ENCODE data around the gene DNAH6.

DNAH6 gene

GRCh38 chr2:84694088-84694622 is 177.9 kb downstream of the DNAH6 start:
- no peak for DNase-seq

- DNase-seq = no peak
Observed at GRCh38 chr2:84697895-84698294, 181.6 kb downstream of the DNAH6 start.

GRCh38 chr2:84700006-84700405 is 183.7 kb downstream of the DNAH6 start:
- DNase-seq = no peak

- no peak for DNase-seq
Observed at GRCh38 chr2:84701880-84702279, 185.6 kb downstream of the DNAH6 start.

- no peak for DNase-seq
Observed at GRCh38 chr2:84702941-84703340, 186.6 kb downstream of the DNAH6 start.

GRCh38 chr2:84703831-84704230 is 187.5 kb downstream of the DNAH6 start:
- no peak for DNase-seq

- no peak for DNase-seq
Observed at GRCh38 chr2:84704505-84705244, 188.4 kb downstream of the DNAH6 start.

- no peak for DNase-seq
Observed at GRCh38 chr2:84705858-84706257, 189.6 kb downstream of the DNAH6 start.

GRCh38 chr2:84708442-84708841 is 192.1 kb downstream of the DNAH6 start:
- DNase-seq = no peak

- no peak for DNase-seq
Observed at GRCh38 chr2:84711651-84712050, 195.4 kb downstream of the DNAH6 start.

GRCh38 chr2:84713441-84713840 is 197.1 kb downstream of the DNAH6 start:
- DNase-seq = no peak

GRCh38 chr2:84716564-84716963 is 200.3 kb downstream of the DNAH6 start:
- DNase-seq = no peak

GRCh38 chr2:84717302-84717701 is 201.0 kb downstream of the DNAH6 start:
- DNase-seq = no peak

- no peak for DNase-seq
Observed at GRCh38 chr2:84719434-84719833, 203.1 kb downstream of the DNAH6 start.

GRCh38 chr2:84723831-84724230 is 207.5 kb downstream of the DNAH6 start:
- DNase-seq = no peak

GRCh38 chr2:84725717-84726116 is 209.4 kb downstream of the DNAH6 start:
- DNase-seq = no peak

- DNase-seq = no peak
Observed at GRCh38 chr2:84727315-84727714, 211.0 kb downstream of the DNAH6 start.

GRCh38 chr2:84729224-84729623 is 212.9 kb downstream of the DNAH6 start:
- DNase-seq = no peak

- DNase-seq = no peak
Observed at GRCh38 chr2:84731185-84731584, 214.9 kb downstream of the DNAH6 start.

- DNase-seq = no peak
Observed at GRCh38 chr2:84732897-84733778, 216.8 kb downstream of the DNAH6 start.

- no peak for DNase-seq
Observed at GRCh38 chr2:84735389-84735788, 219.1 kb downstream of the DNAH6 start.

GRCh38 chr2:84741182-84741822 is 225.0 kb downstream of the DNAH6 start:
- no peak for DNase-seq

GRCh38 chr2:84748341-84748740 is 232.0 kb downstream of the DNAH6 start:
- DNase-seq = no peak

Measured in right kidney (tissue), 1 donor.